Right lobe of liver (tissue), 6 donors: Measurements from ENCODE around the gene ZNF652. TPM values are rescaled to one million over a fixed set of nuclear protein-coding genes. Genes with fewer than 3 reads are reported as not detected.
"Not testable (repeated sequence)": the region's sequence is repeated elsewhere in the genome, so short reads cannot be mapped to it uniquely, and the experiment has no call there.

Experiments
- ATAC-seq, 4 donors: fragments of 200-7000 bp; cut with Tn5 transposase; one replicate each; pipeline ENCODE4 v1.9.1; 2020; ENCODE audit warnings: mild to moderate bottlenecking in 4 of 4, moderate library complexity in 4 of 4
- DNase-seq, 3 donors: peaks; one replicate each; pipeline ENCODE4 v3.0.0-alpha.2; 2020
- H3K27ac ChIP-seq, 3 donors: fragments of 200-600 bp; one replicate each; pipeline ENCODE4 v1.8.0; 2022
- H3K27me3 ChIP-seq, 2 donors: fragments of 200-600 bp; one replicate each; pipeline ENCODE4 v1.8.0; 2022
- H3K36me3 ChIP-seq, 4 donors: fragments of 200-600 bp; sonication (generic) in 1 of 4; one replicate each; pipeline versions ENCODE4 v1.5.1 to v1.8.0; 2017 to 2022; ENCODE audit warnings: control low read depth in 1 of 4
- H3K4me1 ChIP-seq, 4 donors: fragments of 200-600 bp; sonication (generic) in 1 of 4; one replicate each; pipeline versions ENCODE4 v1.5.1 to v1.8.0; 2017 to 2022; ENCODE audit warnings: control low read depth in 1 of 4
- H3K4me3 ChIP-seq, 3 donors: fragments of 200-600 bp; one replicate each; pipeline ENCODE4 v1.8.0; 2022
- H3K9me3 ChIP-seq, 4 donors: fragments of 200-600 bp; sonication (generic) in 1 of 4; one replicate each; pipeline versions ENCODE4 v1.5.1 to v1.8.0; 2017 to 2022; ENCODE audit warnings: control low read depth in 1 of 4
- POLR2A ChIP-seq: fragments of 450-650 bp; IDR thresholded peaks from one replicate; pipeline ENCODE4 v1.6.1; 2017; ENCODE audit warnings: antibody characterized with exemption, mild to moderate bottlenecking
- WGBS: methylation state at CpG from one replicate; pipeline ENCODE4 v1.1.6; 2018; ENCODE audit warnings: low coverage, low lambda C conversion rate; ENCODE audit not compliant: insufficient coverage; ENCODE audit errors: missing lambda C conversion rate; 5-methylcytosine and 5-hydroxymethylcytosine counted together
- intact Hi-C, 2 donors: fragments of 100-400 bp; cut with DNase I; formaldehyde crosslinking; loops; one replicate each; pipeline versions ENCODE4 v1.11.2 to v1.14.1; 2022
- total RNA-seq, 6 experiments: library from RNA; depleted of rRNA in 2 of 6; stranded (reverse); fragments of >200 nt in 2 of 6; fragmentation: NEBNext Ultra II Directional in 3 of 6; extraction: Animal tissue kit (Norgen Biotek cat#: 25700) in 3 of 6; gene quantifications; one replicate each; pipeline versions ENCODE4 v1.1.0 to v1.2.4, GENCODE V29; 2016 to 2023
- TF ChIP-seq, protein P1 (sequence below), 4 donors: fragments of 200-600 bp in 3 of 4; fragments of 450-650 bp in 1 of 4; IDR thresholded peaks; one replicate each; pipeline versions ENCODE4 v1.5.1 to v1.8.0; 2016 to 2022; ENCODE audit warnings: antibody characterized with exemption in 4 of 4, mild to moderate bottlenecking in 2 of 4
- donor health status: DM: no; HTN: yes; CAD: no.
- donor health status: DM: no; HTN: no; CAD: no.
- donor health status: DM: no; HTN: no; CAD: no.
- donor health status: DM: no; HTN: yes; CAD: no.
- donor health status: DM: no; HTN: yes; CAD: no.

The ZNF652 gene
- total RNA-seq, 6 experiments from 2014 or later: 16.9 to 36.8 (median 24.3) TPM

DNA sequence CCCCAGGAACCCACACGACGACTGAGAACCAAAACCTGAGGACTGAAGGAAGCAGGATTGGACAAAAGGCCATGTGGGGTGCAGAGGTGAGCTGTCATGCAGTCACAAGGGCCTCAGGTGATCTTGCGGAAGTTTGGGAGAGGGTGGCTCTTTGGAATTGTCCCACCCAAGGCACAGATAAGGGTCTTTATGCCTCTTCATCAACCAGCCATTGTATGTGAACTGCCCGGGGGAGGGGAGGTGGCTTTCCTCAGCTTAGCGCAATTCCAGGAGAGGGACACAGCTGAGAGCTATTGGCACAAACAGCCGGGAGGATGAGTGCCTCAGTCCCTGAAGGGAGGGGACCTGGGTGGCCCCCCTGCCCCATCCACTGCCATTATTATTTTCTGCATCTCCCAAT, 76.3 kb downstream of the ZNF652 start:
- Histone ChIP-seq H3K36me3 (no peaks in the 10 kb centered on the region), H3K9me3 (no peaks in the 10 kb centered on the region), H3K4me1 (no peaks in the 10 kb centered on the region), H3K27ac (no peak overlapping the region), H3K4me3 (no peak overlapping the region), H3K27me3 (no peaks in the 10 kb centered on the region)
- DNase-seq (peak in 2 of 3 donors; percentile 4 to 32), ATAC-seq (no peak)
- intact Hi-C loops: no loop called here
- 43% methylated on average over 1 of the region's 6 CpGs for WGBS
- TF ChIP-seq POLR2A: no peak
- TF ChIP-seq, protein P1, sequence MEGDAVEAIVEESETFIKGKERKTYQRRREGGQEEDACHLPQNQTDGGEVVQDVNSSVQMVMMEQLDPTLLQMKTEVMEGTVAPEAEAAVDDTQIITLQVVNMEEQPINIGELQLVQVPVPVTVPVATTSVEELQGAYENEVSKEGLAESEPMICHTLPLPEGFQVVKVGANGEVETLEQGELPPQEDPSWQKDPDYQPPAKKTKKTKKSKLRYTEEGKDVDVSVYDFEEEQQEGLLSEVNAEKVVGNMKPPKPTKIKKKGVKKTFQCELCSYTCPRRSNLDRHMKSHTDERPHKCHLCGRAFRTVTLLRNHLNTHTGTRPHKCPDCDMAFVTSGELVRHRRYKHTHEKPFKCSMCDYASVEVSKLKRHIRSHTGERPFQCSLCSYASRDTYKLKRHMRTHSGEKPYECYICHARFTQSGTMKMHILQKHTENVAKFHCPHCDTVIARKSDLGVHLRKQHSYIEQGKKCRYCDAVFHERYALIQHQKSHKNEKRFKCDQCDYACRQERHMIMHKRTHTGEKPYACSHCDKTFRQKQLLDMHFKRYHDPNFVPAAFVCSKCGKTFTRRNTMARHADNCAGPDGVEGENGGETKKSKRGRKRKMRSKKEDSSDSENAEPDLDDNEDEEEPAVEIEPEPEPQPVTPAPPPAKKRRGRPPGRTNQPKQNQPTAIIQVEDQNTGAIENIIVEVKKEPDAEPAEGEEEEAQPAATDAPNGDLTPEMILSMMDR (IDR thresholded peaks at IDR 0.05): no peak

DNA sequence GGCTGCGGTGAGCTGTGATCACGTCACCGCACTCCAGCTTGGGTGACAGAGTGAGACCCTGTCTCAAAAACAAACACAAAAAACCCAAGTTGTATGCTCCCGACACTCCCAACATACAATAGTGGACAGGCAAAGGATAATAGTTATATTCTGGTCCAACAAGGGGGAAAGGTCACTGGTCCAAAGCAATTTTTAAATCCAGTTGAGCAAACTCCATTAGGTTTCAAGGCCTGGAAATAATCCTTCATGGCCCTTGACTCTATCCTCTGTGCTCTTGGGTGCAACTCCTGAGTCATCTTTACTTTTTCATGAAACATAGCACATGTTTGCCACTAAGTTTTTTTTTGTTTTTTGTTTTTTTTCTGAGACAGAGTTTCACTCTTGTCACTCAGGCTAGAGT, 81.1 kb downstream of the ZNF652 start:
- H3K27me3 ChIP-seq: no peaks in the 10 kb centered on the region
- TF ChIP-seq, protein P1 (IDR thresholded peaks at IDR 0.05): no peak
- no peak for TF ChIP-seq POLR2A
- H3K4me3 ChIP-seq: no peak overlapping the region
- no peaks in the 10 kb centered on the region for H3K4me1 ChIP-seq
- intact Hi-C loops: no loop called here
- no peak overlapping the region for H3K27ac ChIP-seq
- no peaks in the 10 kb centered on the region for H3K9me3 ChIP-seq
- WGBS: 100% methylated on average over 3 of the region's 4 CpGs
- no peaks in the 10 kb centered on the region for H3K36me3 ChIP-seq
- no peak for ATAC-seq
- DNase-seq: peak in 1 of 3 donors; percentile 18

DNA sequence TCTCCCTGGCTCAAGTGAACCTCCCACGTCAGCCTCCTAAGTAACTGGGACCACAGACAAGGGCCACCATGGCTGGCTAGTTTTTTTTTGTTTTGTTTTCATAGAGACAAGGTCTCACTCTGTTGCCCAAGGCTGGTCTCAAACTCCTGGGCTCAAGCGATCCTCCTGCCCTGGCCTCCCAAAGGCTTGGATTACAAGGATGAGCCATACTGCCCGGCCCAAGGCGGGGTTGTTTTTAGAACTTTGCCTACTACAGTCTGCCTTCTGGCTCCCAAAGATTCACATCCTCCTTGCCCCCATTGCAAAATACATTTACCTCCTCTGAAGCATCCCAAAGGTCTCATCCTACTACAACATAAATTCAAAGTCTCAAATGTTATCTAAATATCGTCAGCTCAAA, 82.0 kb downstream of the ZNF652 start:
- DNase-seq (peak in 2 of 3 donors; percentile 11 to 25), ATAC-seq (no peak)
- Histone ChIP-seq H3K27me3 (no peaks in the 10 kb centered on the region), H3K4me1 (no peaks in the 10 kb centered on the region), H3K36me3 (no peaks in the 10 kb centered on the region), H3K4me3 (no peak overlapping the region), H3K9me3 (no peaks in the 10 kb centered on the region), H3K27ac (no peak overlapping the region)
- TF ChIP-seq, protein P1 (IDR thresholded peaks at IDR 0.05): no peak
- no peak for TF ChIP-seq POLR2A
- intact Hi-C loops: no loop called here
- 96% methylated on average over 4 of the region's 5 CpGs for WGBS

DNA sequence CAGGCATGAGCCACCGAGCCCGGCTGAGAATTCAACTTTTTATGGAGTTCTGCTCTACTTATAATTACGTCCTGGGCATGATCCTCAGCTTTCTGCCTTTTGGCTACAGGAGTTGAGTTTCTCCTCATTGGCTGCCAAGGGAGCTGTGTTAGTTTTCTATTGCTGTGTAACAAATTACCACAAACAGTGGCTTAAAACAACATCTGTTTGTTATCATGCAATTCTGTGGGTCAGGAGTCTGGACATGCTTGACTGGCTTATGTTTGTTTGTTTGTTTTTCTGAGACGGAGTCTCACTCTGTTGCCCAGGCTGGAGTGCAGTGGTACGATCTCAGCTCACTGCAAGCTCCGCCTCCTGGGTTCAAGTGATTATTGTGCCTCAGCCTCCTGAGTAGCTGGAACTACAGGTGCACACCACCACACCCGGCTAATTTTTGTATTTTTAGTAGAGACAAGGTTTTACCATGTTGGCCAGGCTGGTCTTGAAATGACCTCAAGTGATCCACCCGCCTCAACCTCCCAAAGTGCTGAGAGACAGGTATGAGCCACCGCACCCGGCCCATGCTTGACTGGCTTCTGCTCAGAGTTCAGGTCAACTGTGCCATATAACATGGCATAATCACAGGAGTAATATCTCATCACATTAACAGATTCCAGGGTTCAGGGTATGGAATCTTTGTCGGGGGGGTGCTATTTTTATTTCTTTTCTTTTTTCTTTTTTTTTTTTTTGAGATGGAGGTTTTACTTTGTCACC, 82.6 kb downstream of the ZNF652 start:
- H3K4me1 ChIP-seq, H3K9me3 ChIP-seq, intact Hi-C loops, H3K4me3 ChIP-seq, H3K27me3 ChIP-seq, ATAC-seq, H3K27ac ChIP-seq, H3K36me3 ChIP-seq: not testable (repeated sequence)
- peak in 2 of 3 donors; percentile 3 to 5 for DNase-seq
- 71% methylated on average over 8 of the region's 11 CpGs for WGBS

DNA sequence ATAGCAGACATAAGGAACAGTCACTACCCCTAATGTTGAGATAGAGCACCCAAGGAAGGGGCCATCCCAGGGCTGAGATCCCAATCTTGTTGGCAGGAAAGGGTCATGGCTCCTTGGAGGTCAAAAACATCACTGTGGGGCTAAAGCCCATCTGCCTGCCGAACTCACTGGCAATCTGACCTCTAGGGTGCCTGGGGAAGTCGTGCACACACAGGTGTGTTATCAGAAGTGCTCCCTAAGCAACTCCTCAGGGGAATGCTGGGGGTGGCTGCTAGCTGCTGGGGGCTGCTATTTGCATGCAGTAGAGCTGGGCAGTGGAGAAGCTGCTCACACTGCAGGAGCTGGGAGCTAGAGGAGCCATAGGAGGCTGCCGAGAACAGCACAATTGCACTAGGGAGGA, 84.0 kb downstream of the ZNF652 start:
- Histone ChIP-seq H3K27me3 (no peaks in the 10 kb centered on the region), H3K4me3 (no peak overlapping the region), H3K9me3 (no peaks in the 10 kb centered on the region), H3K27ac (no peak overlapping the region), H3K4me1 (no peaks in the 10 kb centered on the region), H3K36me3 (no peaks in the 10 kb centered on the region)
- intact Hi-C loops: no loop called here
- ATAC-seq (no peak), DNase-seq (peak in 2 of 3 donors; percentile 19 to 24)
- TF ChIP-seq, protein P1 (IDR thresholded peaks at IDR 0.05): no peak
- no peak for TF ChIP-seq POLR2A
- WGBS: 37% methylated on average over 3 of the region's 3 CpGs
